HG03064 (cell line): ENCODE data around the gene PYGM.

ENCODE experiments used
- ATAC-seq: cut with Tn5 transposase; IDR thresholded peaks from one replicate; pipeline ENCODE4 v1.9.1; 2021; ENCODE audit warnings: low read depth; ENCODE audit not compliant: unreplicated experiment

Gene PYGM

GRCh38 chr11:64754919-64755662 is 4.7 kb downstream of the PYGM start:
- no peak for ATAC-seq

GRCh38 chr11:64754124-64754918 is 5.5 kb downstream of the PYGM start:
- no peak for ATAC-seq

- no peak for ATAC-seq
These were observed 6.2 kb downstream of the PYGM start for GRCh38 chr11:64753380-64754123.

GRCh38 chr11:64753019-64753379 is 6.8 kb downstream of the PYGM start:
- ATAC-seq: no peak

GRCh38 chr11:64752175-64752970 is 7.4 kb downstream of the PYGM start:
- no peak for ATAC-seq

GRCh38 chr11:64751580-64751979 is 8.2 kb downstream of the PYGM start:
- ATAC-seq: no peak

GRCh38 chr11:64751136-64751535 is 8.6 kb downstream of the PYGM start:
- no peak for ATAC-seq

- no peak for ATAC-seq
These were observed 9.3 kb downstream of the PYGM start for GRCh38 chr11:64750361-64751054.

- no peak for ATAC-seq
These were observed 11.7 kb downstream of the PYGM start for GRCh38 chr11:64747961-64748665.

- ATAC-seq: no peak
These were observed 13.3 kb downstream of the PYGM start for GRCh38 chr11:64746486-64746885.

GRCh38 chr11:64745521-64746328 is 14.0 kb downstream of the PYGM start:
- ATAC-seq: no peak

GRCh38 chr11:64745189-64745520 is 14.6 kb downstream of the PYGM start:
- ATAC-seq: no peak

- ATAC-seq: no peak
These were observed 15.1 kb downstream of the PYGM start for GRCh38 chr11:64744544-64745188.

- ATAC-seq: no peak
These were observed 15.9 kb downstream of the PYGM start, which contains the start of gene RASGRP2 for GRCh38 chr11:64743591-64744543. Gene RASGRP2 (minus strand): TSS chr11:64744142. CDS start chr11:64742866, 1,276 bp downstream.

- ATAC-seq: no peak
These were observed 16.7 kb downstream of the PYGM start for GRCh38 chr11:64742889-64743590.
